HUES64 (cell line): ENCODE measurements around the gene KLHL29.

ENCODE experiments used
- H3K27ac ChIP-seq: 2 replicates; pipeline ENCODE4 v1.7.0; 2013; ENCODE audit warnings: low read depth, low read length, inconsistent platforms
- H3K27me3 ChIP-seq: 2 replicates; pipeline ENCODE4 v1.6.1; 2013; ENCODE audit warnings: mild to moderate bottlenecking, low read length; ENCODE audit not compliant: insufficient read depth
- H3K36me3 ChIP-seq: 2 replicates; pipeline ENCODE4 v1.6.1; 2013; ENCODE audit warnings: mild to moderate bottlenecking, low read length; ENCODE audit not compliant: insufficient read depth
- H3K4me1 ChIP-seq: 2 replicates; pipeline ENCODE4 v1.6.1; 2013; ENCODE audit warnings: mild to moderate bottlenecking, low read length, moderate library complexity; ENCODE audit not compliant: insufficient read depth
- H3K4me3 ChIP-seq: 2 replicates; pipeline ENCODE4 v1.5.1; 2013; ENCODE audit warnings: mild to moderate bottlenecking, low read length, moderate library complexity
- H3K9ac ChIP-seq: 2 replicates; pipeline ENCODE4 v1.6.1; 2013; ENCODE audit warnings: mild to moderate bottlenecking, low read depth, low read length
- H3K9me3 ChIP-seq: 2 replicates; pipeline ENCODE4 v1.6.1; 2013; ENCODE audit warnings: low read depth, low read length; ENCODE audit not compliant: insufficient read depth
- WGBS: fragments of 150-250, 120-280 bp; methylation state at CpG from one replicate; pipeline ENCODE4 v1.1.7; 2013; ENCODE audit warnings: missing lambda C conversion rate; 5-methylcytosine and 5-hydroxymethylcytosine counted together

The KLHL29 gene

DNA sequence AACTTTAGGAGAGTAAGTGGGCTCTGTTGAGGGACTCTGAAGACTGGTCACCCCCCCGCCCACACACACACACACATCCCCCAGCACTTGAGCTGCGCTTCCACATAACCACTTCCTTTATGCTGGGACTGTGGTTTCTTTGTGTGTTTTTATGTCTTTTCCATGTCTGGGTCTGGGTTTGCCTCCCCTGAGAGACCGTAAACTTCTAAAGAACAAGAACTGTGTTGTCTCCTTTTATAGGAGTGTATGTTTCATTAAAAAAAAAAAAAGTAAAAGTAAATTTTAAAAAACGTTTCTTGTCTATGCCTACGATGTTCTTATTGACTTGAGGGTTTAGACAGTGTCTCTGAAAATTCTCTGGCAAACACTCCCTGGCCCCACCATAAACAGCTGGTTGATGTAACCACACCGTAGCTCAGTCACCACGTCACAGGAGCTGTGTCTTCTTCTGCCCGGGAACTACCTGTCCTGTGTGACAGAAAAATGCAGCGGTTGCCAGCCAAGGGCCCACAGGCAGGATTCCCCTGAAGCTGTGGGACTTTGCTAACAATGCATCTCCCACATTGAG lies 68.0 kb downstream of the KLHL29 start:
- Histone ChIP-seq H3K9me3 (no peaks in the 10 kb centered on the region), H3K27me3 (no peaks in the 10 kb centered on the region), H3K4me1 (peaks cover 14% of the 10 kb centered on the region; the same call in 1 of the 2 replicates), H3K27ac (no peak overlapping the region), H3K9ac (no peak overlapping the region), H3K4me3 (no peak overlapping the region), H3K36me3 (no peaks in the 10 kb centered on the region)
- 88% methylated on average over 7 of the region's 9 CpGs for WGBS

DNA sequence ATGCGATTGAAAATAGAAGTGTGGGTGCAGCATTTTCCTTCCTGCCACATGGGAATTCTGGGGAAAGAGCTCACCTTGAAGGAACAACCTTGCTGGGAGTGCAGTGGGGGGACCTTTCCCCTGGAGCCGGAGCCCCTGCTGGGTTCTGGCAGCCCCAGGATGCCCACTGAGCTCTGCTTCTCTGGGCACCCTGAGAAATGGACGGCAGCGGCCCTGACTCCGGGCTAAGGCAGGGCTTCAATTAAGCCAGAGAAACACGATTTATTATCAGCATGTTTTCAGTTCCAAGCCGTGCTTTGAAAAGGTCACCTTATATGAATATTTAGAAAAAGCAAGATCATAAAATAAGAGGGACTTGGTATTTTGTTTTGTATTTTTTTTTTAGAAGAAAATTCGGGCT lies 68.5 kb downstream of the KLHL29 start:
- 85% methylated on average over 7 of the region's 8 CpGs for WGBS
- no peaks in the 10 kb centered on the region for H3K27me3 ChIP-seq
- no peaks in the 10 kb centered on the region for H3K36me3 ChIP-seq
- no peaks in the 10 kb centered on the region for H3K9me3 ChIP-seq
- no peak overlapping the region for H3K9ac ChIP-seq
- no peak overlapping the region for H3K27ac ChIP-seq
- peaks cover 14% of the 10 kb centered on the region; the same call in 1 of the 2 replicates for H3K4me1 ChIP-seq
- no peak overlapping the region for H3K4me3 ChIP-seq

DNA sequence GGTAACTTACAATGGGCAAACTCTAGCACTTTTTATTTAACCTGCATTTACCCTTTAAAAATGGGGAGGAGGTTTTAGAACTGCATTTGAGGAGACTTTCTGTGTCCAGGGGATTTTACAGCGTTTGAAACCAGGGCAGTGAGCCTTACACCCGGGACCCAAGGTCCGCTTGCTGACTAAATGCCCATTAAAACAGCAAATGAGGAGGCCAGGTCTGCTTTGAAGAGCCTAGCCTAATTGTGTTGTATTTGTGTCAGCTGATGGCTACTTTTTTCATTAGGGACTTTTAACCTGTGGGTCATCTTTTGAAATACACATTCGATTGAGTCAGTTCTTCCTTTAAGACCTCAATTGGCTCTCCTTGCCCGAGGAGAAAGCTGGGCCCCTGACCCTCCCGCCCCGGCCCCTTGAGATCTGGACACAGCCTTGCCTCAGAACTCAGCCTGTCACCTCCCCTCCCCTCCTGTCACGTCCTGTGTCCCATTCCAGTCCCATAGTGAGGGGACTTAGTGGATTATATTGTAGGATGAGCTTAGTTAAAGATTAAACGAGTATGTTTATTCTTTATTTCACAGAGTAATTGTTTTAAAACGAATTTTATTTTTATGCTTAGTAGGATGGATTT lies 69.0 kb downstream of the KLHL29 start:
- 77% methylated on average over 7 of the region's 10 CpGs for WGBS
- no peak overlapping the region for H3K9ac ChIP-seq
- no peak overlapping the region for H3K27ac ChIP-seq
- no peaks in the 10 kb centered on the region for H3K9me3 ChIP-seq
- peaks cover 14% of the 10 kb centered on the region; the same call in 1 of the 2 replicates for H3K4me1 ChIP-seq
- H3K36me3 ChIP-seq: no peaks in the 10 kb centered on the region
- no peak overlapping the region for H3K4me3 ChIP-seq
- H3K27me3 ChIP-seq: no peaks in the 10 kb centered on the region

DNA sequence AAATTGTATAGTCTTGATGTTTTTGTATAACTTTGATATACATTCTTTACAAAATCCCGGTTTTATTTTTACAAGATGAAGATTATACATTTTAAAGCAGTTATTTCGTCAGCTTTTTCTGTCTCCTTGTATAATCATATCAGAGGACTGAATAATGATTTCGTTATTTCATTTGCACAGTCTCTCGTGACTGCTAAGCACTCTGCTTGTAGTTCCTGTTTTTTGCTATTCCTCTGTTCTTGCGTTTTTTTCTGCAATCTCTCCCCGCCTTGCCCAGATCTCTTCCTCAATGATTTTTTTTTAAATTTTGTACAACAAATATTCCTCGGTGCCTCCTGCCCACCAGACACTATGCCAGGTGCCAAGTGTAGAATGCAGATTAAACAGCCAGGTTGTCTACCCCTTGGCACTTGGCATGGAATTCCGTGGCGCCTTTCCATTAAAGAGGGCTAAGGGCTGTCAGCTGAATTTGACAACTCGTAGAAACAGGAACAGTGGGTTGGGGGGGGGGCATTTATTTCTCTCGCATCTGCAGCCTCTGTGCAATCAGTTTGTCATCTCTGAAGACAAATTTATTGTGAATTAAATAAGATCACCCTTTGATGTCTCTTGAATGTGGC lies 69.6 kb downstream of the KLHL29 start:
- Histone ChIP-seq H3K9me3 (no peaks in the 10 kb centered on the region), H3K4me3 (no peak overlapping the region), H3K27ac (no peak overlapping the region), H3K9ac (no peak overlapping the region), H3K36me3 (no peaks in the 10 kb centered on the region), H3K4me1 (peaks cover 14% of the 10 kb centered on the region; the same call in 1 of the 2 replicates), H3K27me3 (no peaks in the 10 kb centered on the region)
- WGBS: 93% methylated on average over 10 of the region's 11 CpGs

DNA sequence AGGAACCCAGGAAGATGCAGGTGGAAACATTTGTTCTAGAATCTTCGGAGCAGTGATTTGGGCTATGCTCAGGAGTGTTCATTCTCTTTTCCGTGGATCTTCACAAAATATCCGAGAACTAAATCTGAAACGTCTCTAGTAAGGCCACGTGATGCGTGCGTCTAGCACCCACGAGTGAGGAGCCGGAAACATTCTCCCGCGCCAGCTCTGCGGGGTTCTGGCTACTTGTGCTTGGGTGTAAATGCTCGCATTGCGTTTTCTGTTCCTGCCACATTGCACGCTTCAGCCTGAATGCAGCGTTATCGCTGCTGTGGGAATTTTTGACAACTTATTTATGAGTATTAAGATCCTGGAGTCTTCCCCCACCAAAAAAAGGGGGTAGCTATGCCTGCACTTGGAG lies 71.4 kb downstream of the KLHL29 start:
- H3K9ac ChIP-seq: no peak overlapping the region
- no peaks in the 10 kb centered on the region for H3K27me3 ChIP-seq
- 97% methylated on average over 17 of the region's 17 CpGs for WGBS
- peaks cover 14% of the 10 kb centered on the region; the same call in 1 of the 2 replicates for H3K4me1 ChIP-seq
- no peaks in the 10 kb centered on the region for H3K9me3 ChIP-seq
- no peaks in the 10 kb centered on the region for H3K36me3 ChIP-seq
- no peak overlapping the region for H3K27ac ChIP-seq
- no peak overlapping the region for H3K4me3 ChIP-seq

DNA sequence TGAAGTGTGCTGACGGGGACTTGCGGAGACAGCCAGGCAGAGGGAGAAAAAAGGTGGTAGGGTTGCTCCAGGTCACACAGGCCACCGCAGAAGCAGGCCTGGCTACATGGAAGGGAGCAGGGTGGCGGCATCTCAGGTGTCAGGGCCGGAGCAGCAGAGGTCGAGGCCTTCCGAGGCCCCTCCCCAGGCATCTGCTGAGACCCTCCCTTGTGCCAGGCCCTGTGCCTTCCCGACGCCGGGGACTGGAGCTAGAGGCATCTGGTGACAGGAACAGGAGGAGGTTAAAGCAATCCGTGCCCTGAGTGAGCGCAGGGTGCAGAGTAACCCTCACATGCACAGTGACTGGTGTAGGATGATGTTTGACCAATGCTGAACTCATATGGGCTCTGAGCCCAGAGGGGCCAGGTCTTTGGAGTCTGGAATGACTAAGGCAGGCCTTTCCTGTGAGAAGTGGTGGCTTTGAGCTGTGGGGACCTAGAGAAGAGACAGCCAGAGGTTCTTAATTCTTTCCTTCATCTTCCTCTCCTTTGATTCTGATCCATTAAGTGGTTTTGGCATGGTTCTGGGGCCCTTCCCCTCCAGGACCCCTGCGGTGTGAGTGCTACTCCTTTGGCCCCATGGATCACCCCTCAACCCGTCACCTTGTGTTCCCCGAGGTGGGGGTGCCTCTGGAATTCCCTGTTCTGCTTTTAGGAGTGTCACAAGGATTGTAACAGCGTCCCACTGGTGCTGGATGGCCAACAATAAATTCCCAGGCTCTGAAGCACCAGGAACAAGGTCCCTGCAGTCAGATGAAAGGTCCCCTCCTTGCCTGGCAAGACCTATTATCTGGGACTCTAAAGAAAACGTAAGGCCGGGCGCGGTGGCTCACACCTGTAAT lies 72.1 kb downstream of the KLHL29 start:
- Histone ChIP-seq H3K4me3 (no peak overlapping the region), H3K36me3 (no peaks in the 10 kb centered on the region), H3K4me1 (peaks cover 14% of the 10 kb centered on the region; the same call in 1 of the 2 replicates), H3K27me3 (no peaks in the 10 kb centered on the region), H3K27ac (no peak overlapping the region), H3K9ac (no peak overlapping the region), H3K9me3 (no peaks in the 10 kb centered on the region)
- WGBS: 94% methylated on average over 20 of the region's 20 CpGs

DNA sequence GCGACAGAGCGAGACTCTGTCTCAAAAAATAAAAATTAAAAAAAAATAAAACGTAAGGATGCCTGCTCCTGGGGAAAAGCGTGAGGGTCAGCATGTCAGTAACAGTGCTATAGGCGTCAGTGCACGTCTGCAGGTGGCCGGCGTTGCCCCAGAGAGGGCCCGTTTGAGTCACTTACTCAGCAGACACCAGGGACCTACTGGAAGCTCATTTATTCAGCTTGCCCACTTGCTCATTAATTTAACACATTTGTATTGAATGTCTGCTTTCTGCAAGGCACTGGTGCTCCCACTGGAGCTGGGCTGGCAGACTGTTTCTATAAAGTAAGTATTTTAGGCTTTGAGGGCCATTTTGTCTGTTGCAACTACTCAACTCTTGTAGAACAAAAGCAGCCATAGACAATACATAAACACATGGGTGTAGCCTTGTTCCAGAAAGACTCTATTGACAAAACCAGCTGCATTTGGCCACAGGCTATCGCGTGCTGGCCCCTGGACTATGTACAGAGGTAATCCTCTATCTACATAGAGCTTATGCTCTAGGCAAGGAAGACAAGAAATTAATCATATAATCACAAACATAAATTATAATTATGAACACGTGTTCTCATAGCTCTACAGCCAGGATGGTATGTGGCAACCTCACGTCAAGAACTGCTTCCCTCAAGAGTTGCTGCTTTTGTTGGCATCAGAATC lies 73.2 kb downstream of the KLHL29 start:
- Histone ChIP-seq H3K27ac (no peak overlapping the region), H3K9me3 (no peaks in the 10 kb centered on the region), H3K27me3 (no peaks in the 10 kb centered on the region), H3K9ac (no peak overlapping the region), H3K36me3 (no peaks in the 10 kb centered on the region), H3K4me1 (peaks cover 12% of the 10 kb centered on the region; the same call in 1 of the 2 replicates), H3K4me3 (no peak overlapping the region)
- WGBS: 96% methylated on average over 13 of the region's 13 CpGs

DNA sequence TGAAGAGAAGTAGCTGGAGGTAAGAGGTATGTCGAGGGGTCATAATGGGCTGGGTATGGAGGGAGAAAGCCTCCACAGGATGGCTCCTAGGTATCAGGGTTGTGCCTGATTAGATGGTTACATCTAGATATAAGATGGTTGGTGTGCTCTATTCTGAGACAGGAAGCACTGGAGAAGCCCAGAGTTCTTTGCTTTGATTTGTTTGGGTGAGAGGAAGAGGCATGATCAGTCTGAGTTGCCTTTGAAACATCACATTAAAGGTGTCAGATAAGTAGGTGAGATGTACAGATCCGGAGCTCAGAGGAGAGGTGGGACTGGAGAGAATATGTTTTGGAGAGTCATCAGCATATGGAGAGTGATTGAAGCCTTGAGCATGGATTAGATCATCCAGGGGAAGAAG lies 74.1 kb downstream of the KLHL29 start:
- H3K36me3 ChIP-seq: no peaks in the 10 kb centered on the region
- no peak overlapping the region for H3K9ac ChIP-seq
- no peaks in the 10 kb centered on the region for H3K27me3 ChIP-seq
- no peaks in the 10 kb centered on the region for H3K9me3 ChIP-seq
- H3K27ac ChIP-seq: no peak overlapping the region
- peaks cover 4% of the 10 kb centered on the region; the same call in 1 of the 2 replicates for H3K4me1 ChIP-seq
- 92% methylated on average over 2 of the region's 2 CpGs for WGBS
- no peak overlapping the region for H3K4me3 ChIP-seq

DNA sequence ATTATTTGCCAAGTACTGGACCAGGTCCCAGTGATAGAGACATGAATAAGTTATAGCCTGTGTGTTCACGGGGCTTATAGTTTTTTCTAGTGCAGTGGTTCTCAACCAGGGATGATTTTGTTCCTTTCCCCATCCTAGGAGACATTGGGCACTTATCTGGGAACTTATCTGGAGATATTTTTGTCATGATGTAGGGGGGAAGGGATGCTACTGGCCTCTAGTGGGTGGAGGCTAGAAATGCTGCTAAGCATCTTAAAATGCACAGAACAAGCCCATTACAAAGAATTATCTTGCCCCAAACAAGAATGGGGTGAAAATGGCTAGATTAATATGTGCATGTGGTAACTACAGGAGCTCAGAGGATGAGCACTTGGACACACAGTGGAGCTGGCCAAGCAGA lies 75.2 kb downstream of the KLHL29 start:
- Histone ChIP-seq H3K27me3 (no peaks in the 10 kb centered on the region), H3K4me3 (no peak overlapping the region), H3K36me3 (no peaks in the 10 kb centered on the region), H3K9ac (no peak overlapping the region), H3K9me3 (no peaks in the 10 kb centered on the region), H3K4me1 (no peaks in the 10 kb centered on the region), H3K27ac (no peak overlapping the region)
- WGBS: 78% methylated on average over 1 of the region's 1 CpG

DNA sequence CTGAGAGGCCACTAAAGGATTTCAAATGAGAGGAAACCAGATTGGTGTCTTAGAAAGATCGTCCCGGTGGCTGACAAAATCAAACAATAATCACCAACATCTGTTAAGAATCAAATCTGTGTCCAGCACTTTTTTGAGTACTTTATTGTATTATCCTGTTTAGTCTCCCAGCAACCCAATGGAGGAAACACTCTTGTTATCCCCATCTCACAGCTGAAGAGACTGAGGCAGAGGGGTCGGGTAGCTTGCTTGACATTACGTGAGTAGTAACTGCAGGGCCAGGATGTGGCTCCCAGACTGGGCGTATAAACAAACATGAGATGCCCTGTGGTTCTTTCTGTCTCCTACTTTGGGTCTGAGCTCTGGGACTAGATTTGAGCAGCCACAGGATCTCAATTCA lies 76.0 kb downstream of the KLHL29 start:
- 96% methylated on average over 5 of the region's 5 CpGs for WGBS
- no peaks in the 10 kb centered on the region for H3K36me3 ChIP-seq
- H3K27ac ChIP-seq: no peak overlapping the region
- no peaks in the 10 kb centered on the region for H3K4me1 ChIP-seq
- no peak overlapping the region for H3K9ac ChIP-seq
- no peaks in the 10 kb centered on the region for H3K9me3 ChIP-seq
- H3K4me3 ChIP-seq: no peak overlapping the region
- 0 out of 2 replicates have a peak, but pooled peaks cover 4% of the 10 kb centered on the region for H3K27me3 ChIP-seq
